HepG2 (cell line): ENCODE data around the gene CHAF1A. TPM values are rescaled to one million over a fixed set of nuclear protein-coding genes. Genes with fewer than 3 reads are reported as not detected.

ENCODE experiments used
- ATAC-seq: fragments of 200-7000 bp; cut with Tn5 transposase; 3 replicates; pipeline ENCODE4 v1.9.1; 2020; ENCODE audit warnings: mild to moderate bottlenecking, moderate library complexity
- BruUV-seq: library from RNA; stranded (reverse); fragments of 400-500 nt; replicated peaks from 2 replicates; lab custom pipeline; 2021; lab: Mats Ljungman, UMichigan
- CTCF ChIA-PET: fragments of 300-600 bp; formaldehyde crosslinking; extraction: SDS; loops from one replicate; lab custom pipeline; 2021; ENCODE audit warnings: low total read pairs, inconsistent platforms, low intra/inter-chr PET ratio; lab: Yijun Ruan, JAX
- POLR2A ChIA-PET: fragments of 350-600 bp; sonication (Branson Sonifier 250); formaldehyde crosslinking; loops from one replicate; lab custom pipeline; 2020; ENCODE audit warnings: antibody characterized with exemption, inconsistent platforms; lab: Yijun Ruan, JAX
- DNase-seq: peaks from one replicate; pipeline ENCODE4 v3.0.0-alpha.2; 2015; ENCODE audit warnings: low spot score
- FAIRE-seq: peaks from 3 replicates; lab custom pipeline; 2011; peaks lifted over from hg19 to GRCh38; lab: Jason Lieb, UNC
- H2AFZ ChIP-seq: one replicate; pipeline ENCODE4 v1.6.1; 2011; ENCODE audit warnings: low read length, inconsistent platforms
- H3K27ac ChIP-seq: fragments of 300-600 bp; 3 replicates; pipeline ENCODE4 v1.8.0; 2011; ENCODE audit warnings: mixed run types, mild to moderate bottlenecking, mixed read lengths, low read length, inconsistent platforms; ENCODE audit not compliant: insufficient read depth; ENCODE audit errors: extremely low read length
- H3K27me3 ChIP-seq, 2 experiments: fragments of 200-600 bp in 1 of 2; 2 replicates in 1 of 2; 3 replicates in 1 of 2; pipeline versions ENCODE4 v1.6.0 to v1.8.0; 2011; ENCODE audit warnings: low read length in 2 of 2, mild to moderate bottlenecking in 2 of 2, moderate library complexity in 2 of 2, inconsistent platforms in 1 of 2; ENCODE audit not compliant: insufficient read depth in 2 of 2, control insufficient read depth in 1 of 2
- H3K36me3 ChIP-seq, 2 experiments: fragments of 200-600 bp in 1 of 2; replicated peaks in 1 of 2; 2 replicates in 1 of 2; 3 replicates in 1 of 2; pipeline versions ENCODE4 v1.5.1 to v1.8.0; 2011; ENCODE audit warnings: low read length in 2 of 2, inconsistent platforms in 1 of 2; ENCODE audit not compliant: insufficient read depth in 2 of 2, control insufficient read depth in 1 of 2
- H3K4me1 ChIP-seq: 2 replicates; pipeline ENCODE4 v1.5.1; 2012; ENCODE audit warnings: low read length, inconsistent platforms; ENCODE audit not compliant: insufficient read depth
- H3K4me2 ChIP-seq: 2 replicates; pipeline ENCODE4 v1.6.0; 2011; ENCODE audit warnings: low read depth, low read length, inconsistent platforms
- H3K4me3 ChIP-seq, 3 experiments: fragments of 200-600 bp in 1 of 3; sonication (generic), shearing (Covaris generic) in 1 of 3; replicated peaks in 1 of 3; 2 replicates each; pipeline ENCODE4 v1.5.1; 2011 to 2016; ENCODE audit warnings: low read length in 3 of 3, inconsistent platforms in 2 of 3, low read depth in 2 of 3, mild to moderate bottlenecking in 2 of 3, control low read depth in 1 of 3, mixed read lengths in 1 of 3; ENCODE audit not compliant: insufficient read depth in 1 of 3
- H3K79me2 ChIP-seq: one replicate; pipeline ENCODE4 v1.6.1; 2011; ENCODE audit warnings: low read length, inconsistent platforms; ENCODE audit not compliant: insufficient read depth
- H3K9ac ChIP-seq: 2 replicates; pipeline ENCODE4 v1.6.0; 2011; ENCODE audit warnings: mild to moderate bottlenecking, low read depth, low read length, inconsistent platforms; ENCODE audit not compliant: insufficient read depth
- H3K9me3 ChIP-seq: 2 replicates; pipeline ENCODE4 v1.5.1; 2012; ENCODE audit warnings: mild to moderate bottlenecking, low read length
- H4K20me1 ChIP-seq: 2 replicates; pipeline ENCODE4 v1.6.0; 2011; ENCODE audit warnings: inconsistent platforms, mild to moderate bottlenecking, low read length, moderate library complexity; ENCODE audit not compliant: insufficient read depth
- CREB1 ChIP-seq, 2 experiments: fragments of 450-650 bp in 1 of 2; IDR thresholded peaks; 2 replicates each; pipeline ENCODE4 v1.6.1; 2016 to 2017; ENCODE audit warnings: control low read depth in 1 of 2, mild to moderate bottlenecking in 1 of 2, missing compliant biosample characterization in 1 of 2, missing genetic modification characterization in 1 of 2
- STAG1 ChIP-seq: sonication (generic); formaldehyde crosslinking; IDR thresholded peaks from 2 replicates; pipeline ENCODE4 v1.4.0; 2020; ENCODE audit warnings: missing genetic modification reagents
- ZBTB1 ChIP-seq: sonication (generic); formaldehyde crosslinking; IDR thresholded peaks from 2 replicates; pipeline ENCODE4 v1.4.0; 2020; ENCODE audit warnings: missing genetic modification reagents, borderline replicate concordance
- ZFY ChIP-seq: sonication (generic); formaldehyde crosslinking; IDR thresholded peaks from 2 replicates; pipeline ENCODE4 v1.4.0; 2020; ENCODE audit warnings: missing genetic modification reagents
- ZNF20 ChIP-seq: sonication (generic); formaldehyde crosslinking; IDR thresholded peaks from 2 replicates; pipeline ENCODE4 v1.4.0; 2020; ENCODE audit warnings: mild to moderate bottlenecking, moderate library complexity, missing genetic modification reagents
- ZNF607 ChIP-seq: sonication (generic); formaldehyde crosslinking; IDR thresholded peaks from 2 replicates; pipeline ENCODE4 v1.5.1; 2020; ENCODE audit warnings: missing genetic modification reagents, mild to moderate bottlenecking, borderline replicate concordance
- WGBS: methylation state at CpG from one replicate; pipeline ENCODE4 v1.1.6; 2017; ENCODE audit warnings: low lambda C conversion rate; 5-methylcytosine and 5-hydroxymethylcytosine counted together
- in situ Hi-C: cut with HindIII; loops from 2 replicates; pipeline ENCODE4 v1.10.0; 2017; ENCODE audit warnings: low pct_unique_long_range_greater_than_20kb; ENCODE audit not compliant: extremely low pct_ligation_motif_present
- intact Hi-C: fragments of 100-400 bp; cut with micrococcal nuclease; formaldehyde crosslinking; loops from one replicate; pipeline ENCODE4 v1.10.0; 2022; ENCODE audit not compliant: unreplicated experiment
- polyA plus RNA-seq, 8 experiments: library from polyadenylated mRNA; depleted of rRNA in 3 of 8; stranded (reverse) in 7 of 8; unstranded in 1 of 8; fragments of >200 nt; fragmentation: Illumina TruSeq in 4 of 8; extraction: Trizol in 4 of 8; gene quantifications; 2 replicates each; pipeline versions ENCODE4 v1.2.1 to v1.2.3, GENCODE V29; 2011 to 2016; ENCODE audit warnings: low read depth in 4 of 8, missing spikeins in 1 of 8, mixed read lengths in 1 of 8; ENCODE audit not compliant: insufficient read depth in 1 of 8
- total RNA-seq, 5 experiments: library from RNA; depleted of rRNA; stranded (reverse); fragments of >200 nt; fragmentation: Illumina TruSeq; extraction: Trizol; gene quantifications; 2 replicates each; pipeline ENCODE4 v1.2.3, GENCODE V29; 2016; ENCODE audit warnings: low read depth in 1 of 5
- TF ChIP-seq, protein P1 (sequence below): sonication (generic); formaldehyde crosslinking; IDR thresholded peaks from 2 replicates; pipeline ENCODE4 v1.4.0; 2020; ENCODE audit warnings: missing genetic modification reagents
- TF ChIP-seq, protein P2 (sequence below): sonication (generic); formaldehyde crosslinking; IDR thresholded peaks from 2 replicates; pipeline ENCODE4 v1.5.1; 2020; ENCODE audit warnings: mild to moderate bottlenecking, missing genetic modification reagents, moderate library complexity
- TF ChIP-seq, protein P3 (sequence below): sonication (generic); formaldehyde crosslinking; IDR thresholded peaks from 2 replicates; pipeline ENCODE4 v1.5.0; 2020; ENCODE audit warnings: mild to moderate bottlenecking, missing genetic modification reagents

Gene CHAF1A
- total and polyA plus RNA-seq, 2 of the 13 experiments (the other 11 are each of a cell fraction or from before 2014, with no cell fraction given): 11.0 to 34.8 TPM

DNA sequence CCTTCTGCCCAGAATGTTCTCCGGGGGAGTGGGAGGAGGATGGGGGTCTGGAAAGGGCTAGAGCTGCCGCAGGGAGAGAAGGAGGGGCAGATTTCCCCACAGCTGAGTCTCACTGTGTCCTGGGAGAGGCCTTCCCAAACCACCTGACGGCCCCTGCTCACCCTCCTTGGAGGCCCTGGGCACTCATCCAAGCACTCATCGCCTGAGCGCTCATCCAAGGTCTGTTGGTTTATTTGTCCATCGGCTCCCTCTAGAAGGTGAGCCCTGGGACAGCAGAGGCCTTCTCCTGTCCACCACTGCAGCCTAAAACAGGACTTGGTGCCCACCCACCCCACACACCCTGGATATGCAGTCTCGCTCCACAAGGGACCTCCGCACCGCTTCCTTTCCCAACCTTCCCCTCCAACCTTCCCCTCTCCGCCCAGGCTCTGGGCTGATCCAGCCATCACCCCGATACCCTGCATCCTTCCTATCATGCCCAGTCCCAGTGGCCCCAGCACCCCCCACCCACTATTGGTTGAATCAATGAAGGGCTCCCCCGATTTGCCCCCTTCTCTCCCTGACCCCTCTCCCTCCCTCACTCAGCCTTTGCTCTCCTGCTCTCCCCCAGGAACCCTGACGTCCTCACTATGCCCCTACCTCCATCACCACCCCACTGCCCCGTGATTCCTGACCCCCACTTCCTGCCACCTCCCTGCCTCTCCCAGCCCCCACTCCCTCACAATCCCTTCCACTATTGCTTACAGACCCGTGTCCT, 53.5 kb downstream of the CHAF1A start (continued):
- TF ChIP-seq STAG1 (CRISPR knock-in tag): peak; percentile 21; the same call in 1 of the 2 replicates

DNA sequence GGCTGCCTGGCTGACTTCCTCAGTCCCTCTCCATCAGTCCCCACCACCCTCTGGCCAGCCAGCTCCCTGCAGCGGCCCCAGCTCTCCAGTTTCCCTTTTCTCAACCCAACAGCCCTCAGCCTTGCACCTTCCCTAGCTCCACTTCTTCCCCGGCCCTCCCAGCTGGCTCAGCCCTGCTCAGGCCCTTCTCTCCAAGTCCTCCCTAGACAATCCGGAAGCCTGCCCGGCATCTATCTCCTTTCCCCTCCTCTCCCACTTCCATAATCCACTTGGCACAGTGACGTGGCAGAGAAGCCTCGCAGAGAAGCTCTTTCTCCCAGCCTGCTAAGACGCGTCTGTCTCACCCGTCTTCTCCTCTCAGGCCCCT, 54.0 kb downstream of the CHAF1A start:
- FAIRE-seq (no peak), ATAC-seq (peak; percentile 33), DNase-seq (no peak)
- peaks cover 16% of the 10 kb centered on the region for H3K4me1 ChIP-seq
- WGBS: 19% methylated on average over 9 of the region's 9 CpGs
- H4K20me1 ChIP-seq: no peaks in the 10 kb centered on the region
- CTCF ChIA-PET: no interaction called here
- peak overlapping the region; percentile 64 for H3K27ac ChIP-seq
- peaks cover 10% of the 10 kb centered on the region for H3K79me2 ChIP-seq
- peak overlapping the region; percentile 97 for H3K4me2 ChIP-seq
- peaks cover 9 to 18% of the 10 kb centered on the region in 2 experiments for H3K36me3 ChIP-seq
- H3K9ac ChIP-seq: peak overlapping the region; percentile 82
- H3K27me3 ChIP-seq: no peaks in the 10 kb centered on the region; a peak in 1 of 5 replicates
- no peak overlapping the region for H2AFZ ChIP-seq
- no TSS peak for BruUV-seq
- POLR2A ChIA-PET: interaction anchor here (0.7 to 5.5 kb wide), 4 partner anchors 15 to 63 kb away, joined by 3 to 37 read pairs (median 3); partner anchors contain the start of genes CHAF1A and HDGFL2
- H3K4me3 ChIP-seq: peak overlapping the region; percentile 63 to 92 (median 85)
- in situ Hi-C loops: no loop called here
- TF ChIP-seq, protein P1, sequence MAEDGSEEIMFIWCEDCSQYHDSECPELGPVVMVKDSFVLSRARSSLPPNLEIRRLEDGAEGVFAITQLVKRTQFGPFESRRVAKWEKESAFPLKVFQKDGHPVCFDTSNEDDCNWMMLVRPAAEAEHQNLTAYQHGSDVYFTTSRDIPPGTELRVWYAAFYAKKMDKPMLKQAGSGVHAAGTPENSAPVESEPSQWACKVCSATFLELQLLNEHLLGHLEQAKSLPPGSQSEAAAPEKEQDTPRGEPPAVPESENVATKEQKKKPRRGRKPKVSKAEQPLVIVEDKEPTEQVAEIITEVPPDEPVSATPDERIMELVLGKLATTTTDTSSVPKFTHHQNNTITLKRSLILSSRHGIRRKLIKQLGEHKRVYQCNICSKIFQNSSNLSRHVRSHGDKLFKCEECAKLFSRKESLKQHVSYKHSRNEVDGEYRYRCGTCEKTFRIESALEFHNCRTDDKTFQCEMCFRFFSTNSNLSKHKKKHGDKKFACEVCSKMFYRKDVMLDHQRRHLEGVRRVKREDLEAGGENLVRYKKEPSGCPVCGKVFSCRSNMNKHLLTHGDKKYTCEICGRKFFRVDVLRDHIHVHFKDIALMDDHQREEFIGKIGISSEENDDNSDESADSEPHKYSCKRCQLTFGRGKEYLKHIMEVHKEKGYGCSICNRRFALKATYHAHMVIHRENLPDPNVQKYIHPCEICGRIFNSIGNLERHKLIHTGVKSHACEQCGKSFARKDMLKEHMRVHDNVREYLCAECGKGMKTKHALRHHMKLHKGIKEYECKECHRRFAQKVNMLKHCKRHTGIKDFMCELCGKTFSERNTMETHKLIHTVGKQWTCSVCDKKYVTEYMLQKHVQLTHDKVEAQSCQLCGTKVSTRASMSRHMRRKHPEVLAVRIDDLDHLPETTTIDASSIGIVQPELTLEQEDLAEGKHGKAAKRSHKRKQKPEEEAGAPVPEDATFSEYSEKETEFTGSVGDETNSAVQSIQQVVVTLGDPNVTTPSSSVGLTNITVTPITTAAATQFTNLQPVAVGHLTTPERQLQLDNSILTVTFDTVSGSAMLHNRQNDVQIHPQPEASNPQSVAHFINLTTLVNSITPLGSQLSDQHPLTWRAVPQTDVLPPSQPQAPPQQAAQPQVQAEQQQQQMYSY (CRISPR knock-in tag): no peak
- TF ChIP-seq ZFY (CRISPR knock-in tag): peak; percentile 10; the same call in 1 of the 2 replicates
- TF ChIP-seq, protein P2, sequence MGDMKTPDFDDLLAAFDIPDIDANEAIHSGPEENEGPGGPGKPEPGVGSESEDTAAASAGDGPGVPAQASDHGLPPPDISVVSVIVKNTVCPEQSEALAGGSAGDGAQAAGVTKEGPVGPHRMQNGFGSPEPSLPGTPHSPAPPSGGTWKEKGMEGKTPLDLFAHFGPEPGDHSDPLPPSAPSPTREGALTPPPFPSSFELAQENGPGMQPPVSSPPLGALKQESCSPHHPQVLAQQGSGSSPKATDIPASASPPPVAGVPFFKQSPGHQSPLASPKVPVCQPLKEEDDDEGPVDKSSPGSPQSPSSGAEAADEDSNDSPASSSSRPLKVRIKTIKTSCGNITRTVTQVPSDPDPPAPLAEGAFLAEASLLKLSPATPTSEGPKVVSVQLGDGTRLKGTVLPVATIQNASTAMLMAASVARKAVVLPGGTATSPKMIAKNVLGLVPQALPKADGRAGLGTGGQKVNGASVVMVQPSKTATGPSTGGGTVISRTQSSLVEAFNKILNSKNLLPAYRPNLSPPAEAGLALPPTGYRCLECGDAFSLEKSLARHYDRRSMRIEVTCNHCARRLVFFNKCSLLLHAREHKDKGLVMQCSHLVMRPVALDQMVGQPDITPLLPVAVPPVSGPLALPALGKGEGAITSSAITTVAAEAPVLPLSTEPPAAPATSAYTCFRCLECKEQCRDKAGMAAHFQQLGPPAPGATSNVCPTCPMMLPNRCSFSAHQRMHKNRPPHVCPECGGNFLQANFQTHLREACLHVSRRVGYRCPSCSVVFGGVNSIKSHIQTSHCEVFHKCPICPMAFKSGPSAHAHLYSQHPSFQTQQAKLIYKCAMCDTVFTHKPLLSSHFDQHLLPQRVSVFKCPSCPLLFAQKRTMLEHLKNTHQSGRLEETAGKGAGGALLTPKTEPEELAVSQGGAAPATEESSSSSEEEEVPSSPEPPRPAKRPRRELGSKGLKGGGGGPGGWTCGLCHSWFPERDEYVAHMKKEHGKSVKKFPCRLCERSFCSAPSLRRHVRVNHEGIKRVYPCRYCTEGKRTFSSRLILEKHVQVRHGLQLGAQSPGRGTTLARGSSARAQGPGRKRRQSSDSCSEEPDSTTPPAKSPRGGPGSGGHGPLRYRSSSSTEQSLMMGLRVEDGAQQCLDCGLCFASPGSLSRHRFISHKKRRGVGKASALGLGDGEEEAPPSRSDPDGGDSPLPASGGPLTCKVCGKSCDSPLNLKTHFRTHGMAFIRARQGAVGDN (CRISPR knock-in tag): peak; percentile 22
- 0 out of 2 replicates have a peak, but pooled peaks have one; percentile 28 for TF ChIP-seq ZNF607 (CRISPR knock-in tag)
- peak; percentile 61; the same call in 1 of the 2 replicates for TF ChIP-seq CREB1 (IDR thresholded peaks at IDR 0.05)
- no peak for TF ChIP-seq CREB1 (CRISPR knock-in tag; IDR thresholded peaks at IDR 0.05)
- TF ChIP-seq, protein P3, sequence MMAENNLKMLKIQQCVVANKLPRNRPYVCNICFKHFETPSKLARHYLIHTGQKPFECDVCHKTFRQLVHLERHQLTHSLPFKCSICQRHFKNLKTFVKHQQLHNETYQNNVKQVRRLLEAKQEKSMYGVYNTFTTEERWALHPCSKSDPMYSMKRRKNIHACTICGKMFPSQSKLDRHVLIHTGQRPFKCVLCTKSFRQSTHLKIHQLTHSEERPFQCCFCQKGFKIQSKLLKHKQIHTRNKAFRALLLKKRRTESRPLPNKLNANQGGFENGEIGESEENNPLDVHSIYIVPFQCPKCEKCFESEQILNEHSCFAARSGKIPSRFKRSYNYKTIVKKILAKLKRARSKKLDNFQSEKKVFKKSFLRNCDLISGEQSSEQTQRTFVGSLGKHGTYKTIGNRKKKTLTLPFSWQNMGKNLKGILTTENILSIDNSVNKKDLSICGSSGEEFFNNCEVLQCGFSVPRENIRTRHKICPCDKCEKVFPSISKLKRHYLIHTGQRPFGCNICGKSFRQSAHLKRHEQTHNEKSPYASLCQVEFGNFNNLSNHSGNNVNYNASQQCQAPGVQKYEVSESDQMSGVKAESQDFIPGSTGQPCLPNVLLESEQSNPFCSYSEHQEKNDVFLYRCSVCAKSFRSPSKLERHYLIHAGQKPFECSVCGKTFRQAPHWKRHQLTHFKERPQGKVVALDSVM (CRISPR knock-in tag): 0 out of 2 replicates have a peak, but pooled peaks have one; percentile 11
- TF ChIP-seq ZBTB1 (CRISPR knock-in tag): no peak
- TF ChIP-seq ZNF20 (CRISPR knock-in tag): no peak
- no peaks in the 10 kb centered on the region for H3K9me3 ChIP-seq
- intact Hi-C loops: loop anchor here (5.0 kb wide), 1 partner anchor 54 kb away; the partner anchor contains the start of genes CHAF1A and SH3GL1
